Hepatocyte (in vitro differentiated cells): ENCODE results near the gene CACNB4.
A peak's percentile ranks its signal among the peaks of the same experiment; 100 is the strongest.

Source experiments
- EZH2 ChIP-seq: fragments of 200-600 bp; sonication (generic); IDR thresholded peaks from 2 replicates; pipeline ENCODE4 v1.6.1; 2016; ENCODE audit warnings: antibody characterized with exemption, mild to moderate bottlenecking, borderline replicate concordance
- EZH2phosphoT487 ChIP-seq: fragments of 200-600 bp; sonication (generic); IDR thresholded peaks from one replicate; pipeline ENCODE4 v1.6.1; 2018; ENCODE audit warnings: antibody characterized with exemption, mild to moderate bottlenecking, low read depth, moderate library complexity; ENCODE audit not compliant: unreplicated experiment, severe bottlenecking
- TF ChIP-seq, protein P1 (sequence below): fragments of 200-600 bp; sonication (generic); IDR thresholded peaks from 2 replicates; pipeline ENCODE4 v1.5.1; 2016; ENCODE audit warnings: antibody characterized with exemption, mild to moderate bottlenecking; ENCODE audit not compliant: poor library complexity

DNA sequence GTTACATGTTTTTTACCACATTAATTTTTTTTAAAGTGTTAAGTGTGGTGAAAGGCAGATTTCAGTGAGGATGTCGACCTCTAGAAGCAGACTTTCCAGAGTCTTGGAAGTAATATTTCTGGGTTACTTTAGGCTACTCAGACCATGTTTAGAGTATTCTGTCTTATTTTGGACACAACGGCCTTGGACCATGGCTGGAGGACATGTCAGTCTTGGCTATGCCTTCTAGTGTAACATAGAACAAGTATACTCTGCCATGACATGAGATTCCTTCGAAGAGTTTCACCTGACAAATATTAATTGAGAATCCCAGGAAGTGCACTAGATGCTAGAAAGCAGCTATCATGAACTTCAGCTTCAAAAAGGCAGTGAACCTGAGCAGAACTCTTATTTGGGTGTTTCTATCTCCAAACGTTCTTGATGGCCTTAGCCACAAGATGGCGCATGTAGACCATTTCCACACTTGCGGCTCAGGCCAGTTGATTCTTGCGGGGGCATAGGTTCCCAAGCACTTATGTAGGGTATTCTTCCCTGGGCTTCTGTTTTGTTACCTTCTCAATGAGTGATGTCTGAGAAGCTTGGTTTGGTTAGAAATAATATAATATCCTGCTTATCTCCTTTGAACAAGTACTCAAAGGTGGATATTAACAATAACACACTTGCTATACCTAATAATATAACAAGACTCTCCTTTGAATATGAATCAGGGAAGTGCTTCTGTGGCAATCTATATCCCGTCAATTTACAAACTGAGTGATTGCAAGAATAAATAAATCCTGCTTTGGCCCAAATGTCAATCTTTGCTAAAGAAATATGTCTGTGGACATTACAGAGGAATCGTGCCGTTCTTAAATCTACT lies 62.0 kb downstream of the CACNB4 start:
- TF ChIP-seq, protein P1, sequence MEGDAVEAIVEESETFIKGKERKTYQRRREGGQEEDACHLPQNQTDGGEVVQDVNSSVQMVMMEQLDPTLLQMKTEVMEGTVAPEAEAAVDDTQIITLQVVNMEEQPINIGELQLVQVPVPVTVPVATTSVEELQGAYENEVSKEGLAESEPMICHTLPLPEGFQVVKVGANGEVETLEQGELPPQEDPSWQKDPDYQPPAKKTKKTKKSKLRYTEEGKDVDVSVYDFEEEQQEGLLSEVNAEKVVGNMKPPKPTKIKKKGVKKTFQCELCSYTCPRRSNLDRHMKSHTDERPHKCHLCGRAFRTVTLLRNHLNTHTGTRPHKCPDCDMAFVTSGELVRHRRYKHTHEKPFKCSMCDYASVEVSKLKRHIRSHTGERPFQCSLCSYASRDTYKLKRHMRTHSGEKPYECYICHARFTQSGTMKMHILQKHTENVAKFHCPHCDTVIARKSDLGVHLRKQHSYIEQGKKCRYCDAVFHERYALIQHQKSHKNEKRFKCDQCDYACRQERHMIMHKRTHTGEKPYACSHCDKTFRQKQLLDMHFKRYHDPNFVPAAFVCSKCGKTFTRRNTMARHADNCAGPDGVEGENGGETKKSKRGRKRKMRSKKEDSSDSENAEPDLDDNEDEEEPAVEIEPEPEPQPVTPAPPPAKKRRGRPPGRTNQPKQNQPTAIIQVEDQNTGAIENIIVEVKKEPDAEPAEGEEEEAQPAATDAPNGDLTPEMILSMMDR: peak; percentile 85
- TF ChIP-seq EZH2phosphoT487: no peak
- TF ChIP-seq EZH2: no peak
